GM12801 (cell line): ENCODE results near the gene FOXC2.

ENCODE experiments used
- CTCF ChIP-seq: IDR thresholded peaks from one replicate; pipeline ENCODE4 v1.5.1; 2011; ENCODE audit warnings: control low read depth; ENCODE audit not compliant: insufficient read length; ENCODE audit errors: extremely low read depth

The FOXC2 gene

GRCh38 chr16:86598607-86599565 lies 32.3 kb downstream of the FOXC2 start:
- no peak for TF ChIP-seq CTCF

DNA sequence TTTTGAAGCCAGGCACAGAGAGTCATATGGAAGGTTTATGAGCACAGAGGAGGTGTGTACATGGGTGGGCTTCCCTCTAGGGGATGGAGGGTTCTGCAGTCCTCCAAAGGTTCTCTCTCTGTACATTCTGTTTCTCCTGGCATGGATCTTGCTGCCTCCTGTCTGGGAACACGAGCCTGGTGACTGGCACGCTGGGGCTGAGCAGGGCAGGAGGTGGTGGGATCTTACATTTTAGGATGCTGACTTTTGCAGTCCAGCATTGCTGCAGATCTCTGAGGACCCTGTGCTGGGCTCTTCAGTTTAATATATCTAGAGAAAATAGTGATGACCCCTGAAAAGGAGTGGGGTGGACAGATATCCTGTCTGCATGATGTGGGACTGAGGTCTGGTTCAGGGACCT lies 34.7 kb downstream of the FOXC2 start:
- TF ChIP-seq CTCF = no peak

DNA sequence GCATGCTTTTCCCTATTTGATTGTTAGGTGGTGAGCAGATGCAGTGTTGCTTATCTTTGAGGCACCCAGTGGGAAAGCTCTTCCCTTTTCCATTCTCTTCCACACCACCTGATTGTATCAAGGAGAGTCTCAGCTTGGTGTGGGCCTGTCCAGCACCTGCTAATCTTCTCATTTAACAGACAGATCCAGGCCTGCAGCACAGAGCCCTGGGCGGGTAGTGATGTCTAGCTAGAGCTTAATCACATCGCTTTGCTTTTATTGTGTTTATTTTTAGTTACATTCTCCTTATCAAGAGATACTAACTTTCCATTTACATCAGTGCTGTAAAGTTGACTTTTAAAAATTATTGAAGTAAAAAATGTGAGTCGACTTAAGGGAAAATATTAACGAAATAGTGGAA lies 35.9 kb downstream of the FOXC2 start:
- no peak for TF ChIP-seq CTCF

- no peak for TF ChIP-seq CTCF
These were observed 38.0 kb downstream of the FOXC2 start for GRCh38 chr16:86604436-86605193.

GRCh38 chr16:86605950-86606349 lies 39.3 kb downstream of the FOXC2 start:
- TF ChIP-seq CTCF = no peak

- TF ChIP-seq CTCF = no peak
These were observed 41.7 kb downstream of the FOXC2 start for GRCh38 chr16:86608301-86608747.

GRCh38 chr16:86609115-86609514 lies 42.5 kb downstream of the FOXC2 start:
- TF ChIP-seq CTCF = no peak
